ENCODE data around the gene AFF3.

DNA sequence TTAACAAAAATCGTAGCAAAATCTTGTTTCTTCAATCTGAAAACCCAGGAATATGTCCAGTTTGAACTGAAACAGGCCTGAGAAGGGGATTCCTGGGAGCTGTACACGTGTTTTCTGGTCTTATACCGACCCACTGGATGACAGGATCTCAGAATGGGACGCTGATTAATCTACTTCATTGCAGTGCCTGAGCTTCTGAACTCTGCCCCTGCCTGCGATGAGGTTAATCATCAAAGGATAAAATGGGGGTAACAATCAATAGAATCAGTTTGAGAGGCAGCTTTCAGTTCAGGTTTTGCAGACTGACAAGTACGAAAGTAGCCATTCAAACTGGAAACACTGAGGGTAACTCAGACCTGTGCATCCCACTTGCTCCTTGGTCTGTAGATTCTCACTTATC, 378.6 kb downstream of the AFF3 start:
- TF ChIP-seq, protein P1, sequence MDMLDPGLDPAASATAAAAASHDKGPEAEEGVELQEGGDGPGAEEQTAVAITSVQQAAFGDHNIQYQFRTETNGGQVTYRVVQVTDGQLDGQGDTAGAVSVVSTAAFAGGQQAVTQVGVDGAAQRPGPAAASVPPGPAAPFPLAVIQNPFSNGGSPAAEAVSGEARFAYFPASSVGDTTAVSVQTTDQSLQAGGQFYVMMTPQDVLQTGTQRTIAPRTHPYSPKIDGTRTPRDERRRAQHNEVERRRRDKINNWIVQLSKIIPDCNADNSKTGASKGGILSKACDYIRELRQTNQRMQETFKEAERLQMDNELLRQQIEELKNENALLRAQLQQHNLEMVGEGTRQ (IDR thresholded peaks at IDR 0.05; ENCODE audit: low read length) = no peak
- TF ChIP-seq, protein P2, sequence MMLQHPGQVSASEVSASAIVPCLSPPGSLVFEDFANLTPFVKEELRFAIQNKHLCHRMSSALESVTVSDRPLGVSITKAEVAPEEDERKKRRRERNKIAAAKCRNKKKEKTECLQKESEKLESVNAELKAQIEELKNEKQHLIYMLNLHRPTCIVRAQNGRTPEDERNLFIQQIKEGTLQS (IDR thresholded peaks at IDR 0.05; ENCODE audit: insufficient read depth, low read depth, low read length) = no peak
- no peak for TF ChIP-seq SUZ12 (IDR thresholded peaks at IDR 0.05; ENCODE audit: low read length)
- TF ChIP-seq, protein P3, sequence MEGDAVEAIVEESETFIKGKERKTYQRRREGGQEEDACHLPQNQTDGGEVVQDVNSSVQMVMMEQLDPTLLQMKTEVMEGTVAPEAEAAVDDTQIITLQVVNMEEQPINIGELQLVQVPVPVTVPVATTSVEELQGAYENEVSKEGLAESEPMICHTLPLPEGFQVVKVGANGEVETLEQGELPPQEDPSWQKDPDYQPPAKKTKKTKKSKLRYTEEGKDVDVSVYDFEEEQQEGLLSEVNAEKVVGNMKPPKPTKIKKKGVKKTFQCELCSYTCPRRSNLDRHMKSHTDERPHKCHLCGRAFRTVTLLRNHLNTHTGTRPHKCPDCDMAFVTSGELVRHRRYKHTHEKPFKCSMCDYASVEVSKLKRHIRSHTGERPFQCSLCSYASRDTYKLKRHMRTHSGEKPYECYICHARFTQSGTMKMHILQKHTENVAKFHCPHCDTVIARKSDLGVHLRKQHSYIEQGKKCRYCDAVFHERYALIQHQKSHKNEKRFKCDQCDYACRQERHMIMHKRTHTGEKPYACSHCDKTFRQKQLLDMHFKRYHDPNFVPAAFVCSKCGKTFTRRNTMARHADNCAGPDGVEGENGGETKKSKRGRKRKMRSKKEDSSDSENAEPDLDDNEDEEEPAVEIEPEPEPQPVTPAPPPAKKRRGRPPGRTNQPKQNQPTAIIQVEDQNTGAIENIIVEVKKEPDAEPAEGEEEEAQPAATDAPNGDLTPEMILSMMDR (IDR thresholded peaks at IDR 0.05; ENCODE audit: control extremely low read depth in 1 of 3, insufficient read depth in 1 of 3, low read depth in 1 of 3, low read length in 3 of 3) = no peak
- TF ChIP-seq BCL11A (IDR thresholded peaks at IDR 0.05; ENCODE audit: low read depth in 2 of 2, low read length in 2 of 2) = no peak
- TF ChIP-seq RFX5 (IDR thresholded peaks at IDR 0.05; ENCODE audit: borderline replicate concordance, low read depth, low read length) = no peak
- TF ChIP-seq POLR2A (IDR thresholded peaks at IDR 0.05; ENCODE audit: control extremely low read depth in 1 of 2, low read depth in 2 of 2, low read length in 2 of 2) = no peak
- TF ChIP-seq SIN3A (conservative IDR thresholded peaks at IDR 0.05 in 1 of 2, IDR thresholded peaks at IDR 0.05 in 1 of 2; ENCODE audit: low read depth in 1 of 2, low read length in 2 of 2) = no peak
- TF ChIP-seq RXRA (IDR thresholded peaks at IDR 0.05; ENCODE audit: insufficient read depth, low read depth, low read length) = no peak
- TF ChIP-seq, protein P4, sequence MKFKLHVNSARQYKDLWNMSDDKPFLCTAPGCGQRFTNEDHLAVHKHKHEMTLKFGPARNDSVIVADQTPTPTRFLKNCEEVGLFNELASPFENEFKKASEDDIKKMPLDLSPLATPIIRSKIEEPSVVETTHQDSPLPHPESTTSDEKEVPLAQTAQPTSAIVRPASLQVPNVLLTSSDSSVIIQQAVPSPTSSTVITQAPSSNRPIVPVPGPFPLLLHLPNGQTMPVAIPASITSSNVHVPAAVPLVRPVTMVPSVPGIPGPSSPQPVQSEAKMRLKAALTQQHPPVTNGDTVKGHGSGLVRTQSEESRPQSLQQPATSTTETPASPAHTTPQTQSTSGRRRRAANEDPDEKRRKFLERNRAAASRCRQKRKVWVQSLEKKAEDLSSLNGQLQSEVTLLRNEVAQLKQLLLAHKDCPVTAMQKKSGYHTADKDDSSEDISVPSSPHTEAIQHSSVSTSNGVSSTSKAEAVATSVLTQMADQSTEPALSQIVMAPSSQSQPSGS (IDR thresholded peaks at IDR 0.05; ENCODE audit: low read length) = no peak
- no peak for TF ChIP-seq HDAC2 (IDR thresholded peaks at IDR 0.05; ENCODE audit: borderline replicate concordance in 1 of 2, low read depth in 2 of 2, low read length in 2 of 2)
- no peak for TF ChIP-seq TAF1 (IDR thresholded peaks at IDR 0.05; ENCODE audit: low read depth, low read length)
- TF ChIP-seq YY1 (IDR thresholded peaks at IDR 0.05; ENCODE audit: low read depth, low read length) = no peak
- TF ChIP-seq POU5F1 (IDR thresholded peaks at IDR 0.05; ENCODE audit: low read depth, low read length) = no peak
